ENCODE data around the gene GDA. TPM values are rescaled to one million over a fixed set of nuclear protein-coding genes. Genes with fewer than 3 reads are reported as not detected.

GDA gene
- total RNA-seq, 2 donors from 2014 or later = not detected

DNA sequence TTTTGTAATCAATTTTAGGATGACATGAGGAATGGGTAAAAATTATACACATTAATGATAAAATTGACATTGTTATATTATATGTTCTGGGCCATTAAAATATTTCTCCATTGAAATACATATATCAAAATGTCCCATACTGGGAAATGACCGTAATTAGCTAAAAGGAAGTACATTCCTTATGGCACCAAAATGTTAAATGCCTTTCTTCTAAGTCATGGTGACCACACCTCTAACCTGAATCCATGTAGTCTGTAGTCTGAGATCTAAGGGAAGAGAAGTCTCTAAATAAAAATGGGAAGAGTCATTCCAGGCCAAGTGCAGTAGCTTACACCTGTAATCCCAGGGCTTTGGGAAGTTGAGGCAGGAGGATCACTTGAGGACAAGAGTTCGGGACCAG is 10.0 kb upstream of the GDA start:
- peaks cover 19% of the 10 kb centered on the region for H3K27me3 Mint-ChIP-seq
- no peak for ATAC-seq (replicated peaks)
- H3K4me3 Mint-ChIP-seq = no peak overlapping the region
- no peaks in the 10 kb centered on the region for H3K9me3 Mint-ChIP-seq
- H3K36me3 Mint-ChIP-seq (ENCODE audit: low read depth) = no peaks in the 10 kb centered on the region
- H3K4me1 Mint-ChIP-seq = no peaks in the 10 kb centered on the region
- no peak overlapping the region for H3K27ac Mint-ChIP-seq

DNA sequence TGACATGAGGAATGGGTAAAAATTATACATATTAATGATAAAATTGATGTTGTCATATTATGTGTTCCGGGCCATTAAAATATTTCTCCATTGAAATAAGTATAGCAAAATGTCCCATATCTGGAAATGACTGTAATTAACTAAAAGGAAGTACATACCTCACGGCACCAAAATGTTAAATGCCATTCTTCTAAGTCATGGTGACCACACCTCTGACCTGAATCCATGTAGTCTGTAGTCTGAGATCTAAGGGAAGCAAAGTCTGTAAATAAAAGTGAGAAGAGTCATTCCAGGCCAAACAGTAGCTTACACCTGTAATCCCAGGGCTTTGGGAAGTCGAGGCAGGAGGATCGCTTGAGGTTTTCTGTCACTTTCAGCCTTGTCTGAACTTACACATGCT is 8.7 kb upstream of the GDA start:
- Mint-ChIP-seq H3K4me3 (no peak overlapping the region), H3K9me3 (no peaks in the 10 kb centered on the region), H3K27ac (no peak overlapping the region), H3K4me1 (no peaks in the 10 kb centered on the region), H3K36me3 (ENCODE audit: low read depth) (no peaks in the 10 kb centered on the region), H3K27me3 (peaks cover 26% of the 10 kb centered on the region)
- ATAC-seq (replicated peaks) = no peak

DNA sequence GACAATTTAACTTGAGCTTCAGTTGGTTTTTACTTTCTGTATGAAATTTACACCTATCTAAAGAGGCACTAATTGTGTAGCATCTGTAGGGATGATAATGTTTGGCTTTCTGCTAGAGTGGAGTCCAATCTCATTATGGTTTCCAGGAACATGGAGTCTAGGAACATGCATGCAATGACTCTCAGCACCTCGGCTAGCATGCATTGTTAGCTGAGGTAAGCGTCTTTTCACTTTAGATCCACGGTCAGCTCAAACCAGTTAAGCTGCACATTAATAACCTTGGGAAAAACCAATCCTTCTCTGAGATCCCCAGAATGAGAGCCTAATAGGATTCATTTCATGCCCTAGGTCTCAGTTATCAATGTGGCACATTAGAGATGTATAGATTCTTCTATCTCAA is 7.8 kb upstream of the GDA start:
- Mint-ChIP-seq H3K9me3 (no peaks in the 10 kb centered on the region), H3K27ac (no peak overlapping the region), H3K36me3 (ENCODE audit: low read depth) (no peaks in the 10 kb centered on the region), H3K4me1 (no peaks in the 10 kb centered on the region), H3K27me3 (peaks cover 30% of the 10 kb centered on the region), H3K4me3 (no peak overlapping the region)
- no peak for ATAC-seq (replicated peaks)

DNA sequence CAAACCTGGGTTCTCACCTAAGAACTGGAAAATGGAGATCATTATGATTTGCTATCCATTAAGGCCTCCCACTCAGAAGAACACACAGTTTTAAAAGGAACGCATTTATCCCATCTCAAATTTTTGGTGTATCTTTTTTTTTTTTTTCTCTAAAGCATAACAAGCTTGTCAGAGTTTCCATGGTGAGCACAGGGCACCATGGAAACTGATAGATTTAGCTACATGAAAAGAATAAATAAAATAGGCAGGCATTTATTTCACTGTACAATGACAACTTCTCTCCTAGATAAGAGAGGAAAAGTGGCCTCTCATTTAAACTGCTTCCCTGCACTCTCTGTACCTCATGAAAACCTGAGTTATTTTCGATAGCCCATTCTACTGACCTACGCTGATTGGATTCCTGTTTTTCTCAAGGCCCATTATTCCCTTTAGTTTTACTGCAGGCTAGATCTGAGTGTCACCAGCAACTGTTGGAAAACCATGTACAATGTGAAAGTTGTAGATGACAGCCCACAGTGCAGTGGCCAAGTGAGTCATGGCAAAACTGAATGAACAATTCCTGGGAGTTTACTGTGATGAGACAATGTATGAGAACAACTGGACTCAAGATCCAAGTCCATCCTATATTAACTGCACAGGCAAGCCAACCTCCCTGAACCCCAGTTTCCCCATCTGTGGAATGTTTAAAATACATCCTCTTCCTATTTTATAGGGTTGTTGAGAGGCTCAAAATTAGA is 4.3 kb upstream of the GDA start:
- peaks cover 43% of the 10 kb centered on the region for H3K27me3 Mint-ChIP-seq
- no peak overlapping the region for H3K4me3 Mint-ChIP-seq
- no peak overlapping the region for H3K27ac Mint-ChIP-seq
- no peak for ATAC-seq (replicated peaks)
- no peaks in the 10 kb centered on the region for H3K36me3 Mint-ChIP-seq (ENCODE audit: low read depth)
- no peaks in the 10 kb centered on the region for H3K9me3 Mint-ChIP-seq
- no peaks in the 10 kb centered on the region for H3K4me1 Mint-ChIP-seq

DNA sequence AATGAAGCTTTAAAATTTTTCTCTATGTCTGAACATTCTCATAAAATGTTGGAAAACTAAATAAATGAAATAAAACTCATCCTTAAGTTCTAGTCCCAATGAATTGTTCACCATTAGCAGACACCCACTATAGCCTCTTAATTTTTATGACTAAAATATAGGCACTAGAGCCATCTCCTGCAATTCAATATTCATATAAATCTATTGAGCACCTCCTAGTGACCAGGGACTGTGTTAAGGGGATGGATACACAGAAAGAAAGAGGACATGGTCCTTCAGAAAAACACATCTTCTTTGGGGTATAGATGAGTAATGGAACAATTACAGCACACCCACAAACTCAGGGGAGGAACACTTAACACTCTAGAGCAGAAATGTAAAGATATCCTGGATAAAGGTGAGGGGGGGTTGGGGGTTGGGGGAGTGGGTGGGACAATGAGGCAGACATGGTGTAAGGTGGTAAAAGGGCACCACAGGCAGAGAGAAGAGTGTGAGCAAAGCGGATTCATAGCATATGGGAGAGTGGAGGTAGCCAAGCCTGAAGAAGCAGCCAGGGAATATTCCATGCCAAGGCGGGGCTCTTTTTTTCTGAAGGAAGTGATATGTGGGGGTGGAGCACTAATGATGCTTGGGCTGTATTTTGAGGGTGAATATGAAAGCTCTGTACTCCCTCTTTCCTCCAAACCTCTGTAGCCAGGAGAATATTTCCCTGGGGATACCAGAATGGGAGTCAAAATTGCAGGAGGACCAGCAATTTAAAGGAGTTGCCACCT is 3.3 kb upstream of the GDA start:
- no peak for ATAC-seq (replicated peaks)
- no peaks in the 10 kb centered on the region for H3K4me1 Mint-ChIP-seq
- H3K9me3 Mint-ChIP-seq = no peaks in the 10 kb centered on the region
- no peak overlapping the region for H3K27ac Mint-ChIP-seq
- no peak overlapping the region for H3K4me3 Mint-ChIP-seq
- H3K27me3 Mint-ChIP-seq = peaks cover 44% of the 10 kb centered on the region
- H3K36me3 Mint-ChIP-seq (ENCODE audit: low read depth) = no peaks in the 10 kb centered on the region

DNA sequence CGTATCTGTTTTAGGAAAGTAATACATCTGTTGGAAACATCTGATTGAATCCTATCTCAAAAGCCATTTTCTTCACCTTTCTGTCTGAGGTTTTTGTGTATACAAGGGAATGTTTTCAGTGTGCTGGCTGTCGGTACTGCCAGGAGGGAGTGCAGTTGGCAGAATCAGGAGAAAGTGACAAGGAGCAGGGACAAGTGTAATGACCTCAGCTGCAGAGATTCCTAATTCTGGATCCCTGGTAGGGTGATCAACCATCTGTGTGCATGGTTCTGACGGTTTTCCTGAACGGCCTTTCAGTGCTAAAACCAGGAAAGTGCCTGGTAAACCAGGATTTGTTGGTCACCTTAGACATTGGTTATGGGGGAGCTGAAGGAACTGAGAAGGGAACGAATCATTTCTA is 1.6 kb upstream of the GDA start:
- no peaks in the 10 kb centered on the region for H3K36me3 Mint-ChIP-seq (ENCODE audit: low read depth)
- H3K27ac Mint-ChIP-seq = no peak overlapping the region
- no peaks in the 10 kb centered on the region for H3K9me3 Mint-ChIP-seq
- peaks cover 40% of the 10 kb centered on the region for H3K27me3 Mint-ChIP-seq
- H3K4me1 Mint-ChIP-seq = no peaks in the 10 kb centered on the region
- ATAC-seq (replicated peaks) = no peak
- no peak overlapping the region for H3K4me3 Mint-ChIP-seq

DNA sequence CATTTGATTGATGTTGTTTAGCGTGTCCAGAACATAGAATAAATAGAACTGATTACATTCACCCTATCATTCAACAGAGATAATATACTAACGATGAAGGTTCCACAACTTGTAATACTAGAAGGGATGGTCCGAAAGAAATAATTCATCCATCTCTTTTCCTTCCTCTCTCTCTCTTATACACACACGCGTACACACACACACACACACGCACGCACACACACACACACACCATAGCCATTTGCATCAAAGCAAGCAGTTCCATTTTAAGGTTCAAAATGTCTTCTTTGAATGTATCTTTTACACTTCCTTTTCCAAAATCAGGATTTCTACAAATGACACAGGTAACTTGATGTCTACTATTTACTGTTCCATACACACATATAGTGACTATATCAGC is 887 bp downstream of the GDA start:
- no peak overlapping the region for H3K27ac Mint-ChIP-seq
- ATAC-seq (replicated peaks) = no peak
- H3K4me3 Mint-ChIP-seq = no peak overlapping the region
- no peaks in the 10 kb centered on the region for H3K4me1 Mint-ChIP-seq
- H3K9me3 Mint-ChIP-seq = no peaks in the 10 kb centered on the region
- H3K36me3 Mint-ChIP-seq (ENCODE audit: low read depth) = no peaks in the 10 kb centered on the region
- peaks cover 34% of the 10 kb centered on the region for H3K27me3 Mint-ChIP-seq

DNA sequence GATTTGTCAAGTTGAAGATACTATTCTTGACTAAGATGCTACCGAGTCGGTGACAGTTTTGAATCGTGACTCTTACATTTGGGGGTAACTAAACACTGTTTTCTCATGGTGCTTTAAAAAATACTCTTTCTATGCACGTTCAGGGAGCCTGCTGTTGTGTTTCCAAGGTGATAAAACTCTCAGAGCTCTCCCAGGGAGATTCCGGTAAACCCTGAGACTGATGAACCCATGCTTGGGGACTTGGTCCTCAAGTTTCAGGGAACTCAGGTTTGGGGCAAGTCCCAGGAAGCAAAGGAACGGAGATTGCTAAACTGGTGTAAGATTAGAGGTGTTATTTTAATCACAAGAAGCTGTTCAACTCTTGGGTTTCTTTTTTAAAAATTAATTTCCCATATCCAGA is 1.4 kb downstream of the GDA start:
- Mint-ChIP-seq H3K27ac (no peak overlapping the region), H3K27me3 (peaks cover 30% of the 10 kb centered on the region), H3K36me3 (ENCODE audit: low read depth) (no peaks in the 10 kb centered on the region), H3K4me1 (no peaks in the 10 kb centered on the region), H3K9me3 (no peaks in the 10 kb centered on the region), H3K4me3 (no peak overlapping the region)
- ATAC-seq (replicated peaks) = no peak

DNA sequence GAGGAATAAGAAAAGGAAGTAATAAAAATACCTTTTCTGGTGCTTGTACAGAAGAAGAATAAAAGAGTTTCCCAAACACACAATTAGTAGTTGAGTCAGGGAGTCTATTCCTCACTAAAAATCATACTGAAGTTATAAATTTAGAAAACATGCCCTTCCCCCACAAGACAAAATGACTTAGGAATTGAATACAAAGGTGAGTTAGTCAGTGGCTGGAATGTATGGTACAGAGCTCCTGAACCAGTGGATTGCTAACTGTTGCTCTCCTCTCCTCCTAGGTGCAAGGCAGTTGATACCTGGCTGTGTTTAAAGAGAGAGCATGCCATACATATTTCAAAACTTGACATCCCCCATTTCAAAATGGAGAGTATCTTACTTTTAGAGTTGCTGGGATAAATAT is 1.9 kb downstream of the GDA start:
- Mint-ChIP-seq H3K27me3 (peaks cover 26% of the 10 kb centered on the region), H3K36me3 (ENCODE audit: low read depth) (no peaks in the 10 kb centered on the region), H3K4me1 (no peaks in the 10 kb centered on the region), H3K27ac (no peak overlapping the region), H3K9me3 (no peaks in the 10 kb centered on the region), H3K4me3 (no peak overlapping the region)
- no peak for ATAC-seq (replicated peaks)

DNA sequence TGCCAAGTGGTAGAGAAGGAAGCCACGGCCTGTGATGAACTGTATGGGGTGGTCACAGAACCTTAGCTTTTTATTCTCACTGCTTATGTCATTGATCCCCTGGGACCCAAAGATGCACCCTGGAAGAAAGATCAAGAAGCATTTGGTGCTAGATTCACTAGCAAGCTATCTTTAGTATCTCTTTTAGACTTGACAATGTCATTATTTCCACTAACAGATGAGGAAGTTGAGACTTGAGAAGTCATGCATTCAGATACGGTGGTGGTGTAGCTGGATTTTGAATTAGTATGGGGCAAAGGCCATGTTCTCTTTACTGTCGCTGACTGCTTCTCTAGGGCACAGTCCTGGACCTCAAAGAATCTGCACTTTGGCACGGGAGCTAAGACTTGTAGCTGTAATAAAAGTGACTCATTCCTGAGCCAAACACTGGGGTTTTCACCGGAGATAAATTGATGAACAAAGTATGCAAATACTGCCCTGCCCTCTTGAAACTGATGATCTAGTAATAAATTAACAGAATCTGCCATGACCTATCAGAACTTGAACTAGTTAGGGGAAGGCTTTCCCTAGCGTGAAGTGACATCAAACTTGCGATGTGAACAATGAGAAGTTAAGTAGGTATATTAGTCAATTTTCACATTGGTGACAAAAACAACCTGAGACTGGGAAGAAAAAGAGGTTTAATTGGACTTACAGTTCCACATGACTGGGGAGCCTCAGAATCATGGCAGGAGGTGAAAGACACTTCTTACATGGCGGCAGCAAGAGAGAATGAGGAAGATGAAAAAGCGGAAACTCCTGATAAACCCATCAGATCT is 5.4 kb downstream of the GDA start:
- Mint-ChIP-seq H3K27me3 (peaks cover 15% of the 10 kb centered on the region), H3K9me3 (peaks cover 3% of the 10 kb centered on the region), H3K4me1 (no peaks in the 10 kb centered on the region), H3K27ac (no peak overlapping the region), H3K36me3 (ENCODE audit: low read depth) (no peaks in the 10 kb centered on the region), H3K4me3 (no peak overlapping the region)
- ATAC-seq (replicated peaks) = no peak

DNA sequence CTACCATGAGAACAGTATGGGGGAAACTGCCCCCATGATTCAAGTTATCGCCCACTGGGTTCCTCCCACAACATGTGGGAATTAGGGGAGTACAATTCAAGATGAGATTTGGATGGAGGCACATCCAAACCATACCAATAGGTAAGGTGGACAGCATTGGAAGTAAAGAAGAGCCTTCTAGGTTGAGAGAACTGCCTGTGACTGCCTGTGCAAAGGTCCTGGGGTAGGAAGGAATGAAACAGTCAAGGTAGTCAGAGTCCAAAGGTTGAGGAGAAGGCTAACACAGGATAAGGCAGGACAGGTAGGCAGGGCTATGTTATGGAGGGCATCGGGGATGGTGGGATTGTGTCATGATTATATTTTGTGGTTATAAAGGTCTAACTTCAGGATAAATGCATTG is 6.1 kb downstream of the GDA start:
- no peak for ATAC-seq (replicated peaks)
- peaks cover 9% of the 10 kb centered on the region for H3K27me3 Mint-ChIP-seq
- H3K27ac Mint-ChIP-seq = no peak overlapping the region
- H3K4me3 Mint-ChIP-seq = no peak overlapping the region
- H3K9me3 Mint-ChIP-seq = peaks cover 3% of the 10 kb centered on the region
- H3K4me1 Mint-ChIP-seq = no peaks in the 10 kb centered on the region
- H3K36me3 Mint-ChIP-seq (ENCODE audit: low read depth) = no peaks in the 10 kb centered on the region

DNA sequence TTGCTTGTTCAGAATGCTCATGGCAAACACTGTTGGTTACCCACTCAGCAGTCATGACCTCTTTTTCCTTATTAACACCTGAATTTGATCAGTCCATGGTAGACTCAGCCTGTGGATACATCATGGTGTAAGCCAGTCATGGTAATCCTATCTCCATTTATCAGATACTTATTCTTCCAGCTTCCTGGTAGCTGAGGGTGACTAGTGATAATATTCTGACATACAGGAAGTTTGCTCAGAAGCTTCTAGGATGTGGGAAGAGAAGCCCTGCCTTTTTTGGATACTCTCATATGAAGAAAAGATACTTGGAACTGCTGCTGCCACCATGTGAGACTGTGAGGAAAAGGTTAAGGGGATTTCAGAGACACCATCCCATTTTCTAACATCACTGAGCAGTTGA is 7.3 kb downstream of the GDA start:
- H3K27me3 Mint-ChIP-seq = peaks cover 8% of the 10 kb centered on the region
- H3K4me3 Mint-ChIP-seq = no peak overlapping the region
- no peaks in the 10 kb centered on the region for H3K4me1 Mint-ChIP-seq
- H3K27ac Mint-ChIP-seq = no peak overlapping the region
- peaks cover 3% of the 10 kb centered on the region for H3K9me3 Mint-ChIP-seq
- H3K36me3 Mint-ChIP-seq (ENCODE audit: low read depth) = no peaks in the 10 kb centered on the region
- no peak for ATAC-seq (replicated peaks)

DNA sequence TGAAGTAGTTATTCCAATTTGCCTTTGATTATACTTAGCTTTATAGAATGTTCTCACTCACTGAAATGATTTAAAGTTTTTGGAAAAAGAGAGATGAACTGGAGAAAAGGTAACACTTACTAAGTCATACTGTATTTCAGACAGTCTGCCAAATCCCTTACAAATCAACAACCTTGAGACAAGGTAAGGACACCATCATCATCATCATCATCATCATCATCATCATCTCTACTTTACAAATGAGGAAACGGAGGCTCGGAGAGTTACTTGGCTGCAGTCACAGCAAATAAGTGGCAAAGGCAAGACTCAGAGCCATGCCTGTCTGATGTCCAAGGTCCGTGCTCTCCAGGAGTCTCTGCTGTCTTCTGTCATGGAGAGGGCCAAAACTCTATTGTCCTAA is 9.4 kb downstream of the GDA start:
- H3K4me3 Mint-ChIP-seq = no peak overlapping the region
- no peaks in the 10 kb centered on the region for H3K4me1 Mint-ChIP-seq
- peaks cover 12% of the 10 kb centered on the region for H3K27me3 Mint-ChIP-seq
- H3K36me3 Mint-ChIP-seq (ENCODE audit: low read depth) = no peaks in the 10 kb centered on the region
- H3K27ac Mint-ChIP-seq = no peak overlapping the region
- ATAC-seq (replicated peaks) = no peak
- H3K9me3 Mint-ChIP-seq = peaks cover 3% of the 10 kb centered on the region

DNA sequence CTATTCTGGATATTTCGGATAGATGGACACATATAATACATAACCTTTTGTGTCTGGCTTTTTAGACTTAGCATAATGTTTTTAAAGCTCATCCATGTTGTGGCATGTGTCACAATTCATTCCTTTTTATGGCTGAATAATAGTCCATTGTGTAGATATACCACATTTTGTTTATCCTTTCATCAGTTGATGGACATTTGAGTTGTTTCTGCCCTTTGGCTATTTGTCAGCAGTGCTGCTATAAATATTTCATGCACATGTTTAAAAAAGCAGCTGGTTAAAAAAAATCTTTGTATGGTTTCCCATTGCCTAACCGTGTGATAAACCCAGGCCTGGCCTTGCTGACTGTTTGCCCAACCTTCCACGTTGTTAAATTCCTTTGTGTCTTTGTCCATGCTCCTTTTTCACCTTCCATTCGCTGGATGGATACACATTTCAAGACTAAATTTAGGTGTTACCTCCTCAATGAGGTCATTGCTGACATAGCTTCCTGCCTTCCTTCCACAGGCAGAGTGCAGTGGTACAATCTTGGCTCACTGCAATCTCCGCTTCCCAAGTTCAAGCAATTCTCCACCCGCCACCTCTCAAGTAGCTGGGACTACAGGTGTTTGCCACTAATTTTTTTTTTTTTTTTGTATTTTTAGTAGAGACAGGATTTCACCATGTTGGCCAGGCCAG is 11.3 kb downstream of the GDA start:
- no peaks in the 10 kb centered on the region for H3K36me3 Mint-ChIP-seq (ENCODE audit: low read depth)
- H3K27ac Mint-ChIP-seq = no peak overlapping the region
- peaks cover 17% of the 10 kb centered on the region for H3K27me3 Mint-ChIP-seq
- H3K9me3 Mint-ChIP-seq = peaks cover 3% of the 10 kb centered on the region
- no peak overlapping the region for H3K4me3 Mint-ChIP-seq
- ATAC-seq (replicated peaks) = no peak
- no peaks in the 10 kb centered on the region for H3K4me1 Mint-ChIP-seq

All from activated T-helper 17 cell treated with anti-CD3 and anti-CD28 coated beads, Interleukin-2, amount 50 U/mL, for 72 hours (primary cell).